SK-N-SH treated with all-trans-retinoic acid at 6 μM for 48 hours (cell line): ENCODE data around the gene GSX1.
"Not testable (repeated sequence)": the region's sequence is repeated elsewhere in the genome, so short reads cannot be mapped to it uniquely, and the experiment has no call there.

Experiments used
- ATAC-seq: fragments of 200-7000 bp; cut with Tn5 transposase; 3 replicates; pipeline ENCODE4 v1.9.1; 2020; ENCODE audit warnings: mild to moderate bottlenecking, moderate library complexity
- ARNTL ChIP-seq: fragments of 450-650 bp; formaldehyde crosslinking; IDR thresholded peaks from 2 replicates; pipeline ENCODE4 v1.5.0; 2020; ENCODE audit warnings: low read depth, mild to moderate bottlenecking, moderate library complexity, borderline replicate concordance
- BACH2 ChIP-seq: fragments of 250-450 bp; sonication (Bioruptor Pico); IDR thresholded peaks from 2 replicates; pipeline ENCODE4 v1.9.0; 2021; ENCODE audit warnings: mild to moderate bottlenecking, borderline replicate concordance
- CREB5 ChIP-seq: fragments of 250-450 bp; sonication (Bioruptor Pico); IDR thresholded peaks from 2 replicates; pipeline ENCODE4 v1.5.1; 2020; ENCODE audit warnings: low read depth, mild to moderate bottlenecking, moderate library complexity
- CSDC2 ChIP-seq: fragments of 250-450 bp; sonication (Bioruptor Pico); IDR thresholded peaks from 2 replicates; pipeline ENCODE4 v1.5.0; 2020; ENCODE audit warnings: mild to moderate bottlenecking, moderate library complexity
- CSRNP3 ChIP-seq: fragments of 250-450 bp; sonication (Bioruptor Pico); IDR thresholded peaks from 2 replicates; pipeline ENCODE4 v1.5.1; 2021; ENCODE audit warnings: mild to moderate bottlenecking, moderate library complexity
- ESRRG ChIP-seq: fragments of 250-450 bp; sonication (Bioruptor Pico); IDR thresholded peaks from 2 replicates; pipeline ENCODE4 v1.6.1; 2021; ENCODE audit warnings: mild to moderate bottlenecking
- GLIS3 ChIP-seq: fragments of 250-450 bp; sonication (Bioruptor Pico); IDR thresholded peaks from 2 replicates; pipeline ENCODE4 v1.5.0; 2020; ENCODE audit warnings: mild to moderate bottlenecking, moderate library complexity
- POU6F1 ChIP-seq: fragments of 250-450 bp; sonication (Bioruptor Pico); IDR thresholded peaks from 2 replicates; pipeline ENCODE4 v1.8.0; 2021; ENCODE audit warnings: low read depth, mild to moderate bottlenecking, moderate library complexity, borderline replicate concordance
- PPARA ChIP-seq: fragments of 250-450 bp; sonication (Bioruptor Pico); IDR thresholded peaks from 2 replicates; pipeline ENCODE4 v1.5.0; 2020; ENCODE audit warnings: mild to moderate bottlenecking, borderline replicate concordance
- RARB ChIP-seq: fragments of 250-450 bp; sonication (Bioruptor Pico); IDR thresholded peaks from 2 replicates; pipeline ENCODE4 v1.8.0; 2021; ENCODE audit warnings: mild to moderate bottlenecking, moderate library complexity
- SNAI2 ChIP-seq: fragments of 250-450 bp; sonication (Bioruptor Pico); IDR thresholded peaks from 2 replicates; pipeline ENCODE4 v1.5.0; 2020; ENCODE audit warnings: mild to moderate bottlenecking, moderate library complexity
- TCF4 ChIP-seq: fragments of 250-450 bp; sonication (Bioruptor Pico); IDR thresholded peaks from 2 replicates; pipeline ENCODE4 v1.8.0; 2021; ENCODE audit warnings: mild to moderate bottlenecking, moderate library complexity, borderline replicate concordance
- ZC3H10 ChIP-seq: fragments of 250-450 bp; sonication (Bioruptor Pico); IDR thresholded peaks from 2 replicates; pipeline ENCODE4 v1.5.1; 2021; ENCODE audit warnings: mild to moderate bottlenecking, moderate library complexity
- ZFP3 ChIP-seq: fragments of 250-450 bp; sonication (Bioruptor Pico); IDR thresholded peaks from 2 replicates; pipeline ENCODE4 v1.5.0; 2020; ENCODE audit warnings: mild to moderate bottlenecking, moderate library complexity
- ZNF70 ChIP-seq: fragments of 450-650 bp; formaldehyde crosslinking; IDR thresholded peaks from 2 replicates; pipeline ENCODE4 v1.5.0; 2020; ENCODE audit warnings: mild to moderate bottlenecking, moderate library complexity
- ZNF8 ChIP-seq: fragments of 450-650 bp; formaldehyde crosslinking; IDR thresholded peaks from 2 replicates; pipeline ENCODE4 v1.5.0; 2020; ENCODE audit warnings: mild to moderate bottlenecking, moderate library complexity
- TF ChIP-seq, protein P1 (sequence below): fragments of 250-450 bp; sonication (Bioruptor Pico); IDR thresholded peaks from 2 replicates; pipeline ENCODE4 v1.5.0; 2020; ENCODE audit warnings: mild to moderate bottlenecking, moderate library complexity

Gene GSX1

DNA sequence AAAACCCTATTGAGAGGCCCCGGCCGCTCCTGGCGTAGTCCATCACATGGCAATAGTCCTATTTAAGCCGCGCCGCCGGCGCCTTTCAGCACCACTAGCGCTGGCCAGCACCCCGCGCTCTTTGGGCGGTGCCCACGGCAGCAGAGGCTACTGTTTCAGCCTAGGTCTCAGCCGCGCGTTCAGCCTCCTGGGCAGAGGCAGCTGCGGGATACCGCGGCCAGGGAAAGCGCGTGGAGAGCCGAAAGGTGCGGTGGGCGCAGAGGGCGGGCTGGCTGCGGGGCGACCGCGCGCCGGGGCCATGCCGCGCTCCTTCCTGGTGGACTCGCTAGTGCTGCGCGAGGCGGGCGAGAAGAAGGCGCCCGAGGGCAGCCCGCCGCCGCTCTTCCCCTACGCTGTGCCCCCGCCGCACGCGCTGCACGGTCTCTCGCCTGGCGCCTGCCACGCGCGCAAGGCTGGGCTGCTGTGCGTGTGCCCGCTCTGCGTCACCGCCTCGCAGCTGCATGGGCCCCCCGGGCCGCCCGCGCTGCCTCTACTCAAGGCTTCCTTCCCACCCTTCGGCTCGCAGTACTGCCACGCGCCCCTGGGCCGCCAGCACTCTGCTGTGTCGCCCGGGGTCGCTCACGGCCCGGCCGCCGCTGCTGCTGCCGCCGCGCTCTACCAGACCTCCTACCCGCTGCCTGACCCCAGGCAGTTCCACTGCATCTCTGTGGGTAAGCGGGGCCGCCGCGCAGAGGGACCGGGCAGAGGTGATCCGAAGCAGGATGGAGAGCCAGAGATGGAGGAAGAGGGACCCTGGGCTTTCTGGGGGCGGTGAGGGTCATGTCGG lies at the start of gene GSX1:
Gene GSX1 (plus strand): TSS at position 91 of the 826 bp plus-strand sequence. CDS start 208 bp downstream, at position 299.
- TF ChIP-seq GLIS3 (CRISPR knock-in tag) (no peak), CSRNP3 (CRISPR knock-in tag) (no peak), ESRRG (CRISPR knock-in tag) (no peak), ARNTL (no peak), CSDC2 (peak; percentile 82; the same call in 1 of the 2 replicates), TCF4 (no peak), RARB (CRISPR knock-in tag) (no peak), ZFP3 (CRISPR knock-in tag) (peak; percentile 46; the same call in 1 of the 2 replicates), ZNF8 (CRISPR knock-in tag) (no peak)
- TF ChIP-seq, protein P1, sequence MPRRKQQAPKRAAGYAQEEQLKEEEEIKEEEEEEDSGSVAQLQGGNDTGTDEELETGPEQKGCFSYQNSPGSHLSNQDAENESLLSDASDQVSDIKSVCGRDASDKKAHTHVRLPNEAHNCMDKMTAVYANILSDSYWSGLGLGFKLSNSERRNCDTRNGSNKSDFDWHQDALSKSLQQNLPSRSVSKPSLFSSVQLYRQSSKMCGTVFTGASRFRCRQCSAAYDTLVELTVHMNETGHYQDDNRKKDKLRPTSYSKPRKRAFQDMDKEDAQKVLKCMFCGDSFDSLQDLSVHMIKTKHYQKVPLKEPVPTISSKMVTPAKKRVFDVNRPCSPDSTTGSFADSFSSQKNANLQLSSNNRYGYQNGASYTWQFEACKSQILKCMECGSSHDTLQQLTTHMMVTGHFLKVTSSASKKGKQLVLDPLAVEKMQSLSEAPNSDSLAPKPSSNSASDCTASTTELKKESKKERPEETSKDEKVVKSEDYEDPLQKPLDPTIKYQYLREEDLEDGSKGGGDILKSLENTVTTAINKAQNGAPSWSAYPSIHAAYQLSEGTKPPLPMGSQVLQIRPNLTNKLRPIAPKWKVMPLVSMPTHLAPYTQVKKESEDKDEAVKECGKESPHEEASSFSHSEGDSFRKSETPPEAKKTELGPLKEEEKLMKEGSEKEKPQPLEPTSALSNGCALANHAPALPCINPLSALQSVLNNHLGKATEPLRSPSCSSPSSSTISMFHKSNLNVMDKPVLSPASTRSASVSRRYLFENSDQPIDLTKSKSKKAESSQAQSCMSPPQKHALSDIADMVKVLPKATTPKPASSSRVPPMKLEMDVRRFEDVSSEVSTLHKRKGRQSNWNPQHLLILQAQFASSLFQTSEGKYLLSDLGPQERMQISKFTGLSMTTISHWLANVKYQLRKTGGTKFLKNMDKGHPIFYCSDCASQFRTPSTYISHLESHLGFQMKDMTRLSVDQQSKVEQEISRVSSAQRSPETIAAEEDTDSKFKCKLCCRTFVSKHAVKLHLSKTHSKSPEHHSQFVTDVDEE (CRISPR knock-in tag): no peak
- peak; percentile 95 for ATAC-seq

- TF ChIP-seq RARB (CRISPR knock-in tag) (no peak), SNAI2 (no peak), PPARA (no peak), POU6F1 (no peak), ESRRG (CRISPR knock-in tag) (no peak), ZNF70 (CRISPR knock-in tag) (no peak), ZC3H10 (CRISPR knock-in tag) (no peak), CREB5 (CRISPR knock-in tag) (no peak), TCF4 (no peak)
- no peak for ATAC-seq
Measured at GRCh38 chr13:27744801-27745200, 47.5 kb upstream of the GSX1 start.

DNA sequence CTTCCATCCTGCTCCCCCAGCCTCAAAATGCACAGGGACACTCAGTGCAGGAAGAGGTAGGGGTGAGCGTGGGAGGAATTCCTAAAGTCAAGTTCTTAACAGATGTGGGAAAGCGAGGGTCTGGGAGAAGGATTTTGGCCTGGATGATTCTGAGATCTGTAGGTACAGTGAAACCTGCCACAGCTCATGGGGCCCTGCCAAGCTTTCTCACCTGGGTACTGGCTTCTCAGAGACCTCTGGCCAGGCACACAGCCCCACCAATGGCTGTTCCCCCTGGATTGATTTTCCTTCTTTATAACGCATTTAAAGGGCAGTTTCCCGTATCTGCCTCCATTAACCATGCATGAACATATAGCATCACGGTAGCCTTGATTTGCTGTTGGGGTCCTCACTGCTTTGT lies 47.0 kb upstream of the GSX1 start:
- ATAC-seq: no peak
- TF ChIP-seq BACH2 (CRISPR knock-in tag) (no peak), RARB (CRISPR knock-in tag) (no peak), CSDC2 (no peak), CREB5 (CRISPR knock-in tag) (no peak)

GRCh38 chr13:27748143-27748542 lies 44.1 kb upstream of the GSX1 start:
- not testable (repeated sequence) for ATAC-seq

DNA sequence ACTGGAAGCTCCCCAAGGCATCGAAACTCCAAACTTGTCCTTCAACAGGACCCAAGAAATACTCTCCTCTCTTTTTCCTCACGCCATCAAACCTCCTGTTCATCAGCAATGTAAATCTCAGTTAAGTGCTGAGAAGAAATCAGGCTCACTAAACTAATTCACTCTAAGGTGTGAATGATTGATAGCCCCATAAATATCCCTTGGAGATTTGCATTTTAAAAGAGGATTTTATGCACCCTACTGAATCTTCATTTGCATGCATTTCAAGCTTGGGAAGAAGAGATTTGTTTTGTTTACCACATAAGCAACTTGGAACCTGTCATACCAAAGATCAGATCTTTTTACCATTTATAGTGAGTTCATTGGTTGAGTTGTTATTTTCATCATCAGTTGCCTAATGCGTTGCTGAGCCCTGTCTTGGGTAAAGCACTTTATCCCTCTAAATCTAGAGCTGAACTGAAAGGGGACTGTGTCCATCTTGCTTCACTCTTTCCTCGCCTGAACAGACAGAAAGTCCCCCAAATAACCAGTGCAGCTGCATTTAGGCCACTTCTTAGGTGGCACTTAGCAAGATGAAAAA lies 40.2 kb upstream of the GSX1 start:
- no peak for ATAC-seq
- no peak for TF ChIP-seq ZC3H10 (CRISPR knock-in tag)
- TF ChIP-seq CSRNP3 (CRISPR knock-in tag): no peak
